ENCODE data around the gene CAMK2G.

DNA sequence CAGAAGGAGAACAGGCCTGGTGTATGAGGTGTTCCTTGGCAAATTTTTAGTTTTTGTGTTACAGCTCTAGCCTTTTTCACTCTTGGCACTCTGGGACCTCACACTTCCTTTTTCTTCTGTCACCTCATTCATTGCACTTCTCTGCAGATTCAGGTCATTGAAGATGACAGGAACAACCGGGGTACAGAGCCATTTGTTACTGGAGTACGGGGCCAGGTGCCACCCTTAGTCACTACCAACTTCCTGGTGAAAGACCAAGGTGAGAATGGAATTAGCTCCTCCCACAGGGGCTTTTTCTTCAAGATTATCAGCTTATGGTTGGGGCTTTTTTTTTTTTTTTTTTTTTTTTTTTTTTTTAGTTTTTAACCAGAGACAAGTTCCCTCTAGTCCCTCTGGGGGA, 111.0 kb downstream of the CAMK2G start:
- TF ChIP-seq, protein P1, sequence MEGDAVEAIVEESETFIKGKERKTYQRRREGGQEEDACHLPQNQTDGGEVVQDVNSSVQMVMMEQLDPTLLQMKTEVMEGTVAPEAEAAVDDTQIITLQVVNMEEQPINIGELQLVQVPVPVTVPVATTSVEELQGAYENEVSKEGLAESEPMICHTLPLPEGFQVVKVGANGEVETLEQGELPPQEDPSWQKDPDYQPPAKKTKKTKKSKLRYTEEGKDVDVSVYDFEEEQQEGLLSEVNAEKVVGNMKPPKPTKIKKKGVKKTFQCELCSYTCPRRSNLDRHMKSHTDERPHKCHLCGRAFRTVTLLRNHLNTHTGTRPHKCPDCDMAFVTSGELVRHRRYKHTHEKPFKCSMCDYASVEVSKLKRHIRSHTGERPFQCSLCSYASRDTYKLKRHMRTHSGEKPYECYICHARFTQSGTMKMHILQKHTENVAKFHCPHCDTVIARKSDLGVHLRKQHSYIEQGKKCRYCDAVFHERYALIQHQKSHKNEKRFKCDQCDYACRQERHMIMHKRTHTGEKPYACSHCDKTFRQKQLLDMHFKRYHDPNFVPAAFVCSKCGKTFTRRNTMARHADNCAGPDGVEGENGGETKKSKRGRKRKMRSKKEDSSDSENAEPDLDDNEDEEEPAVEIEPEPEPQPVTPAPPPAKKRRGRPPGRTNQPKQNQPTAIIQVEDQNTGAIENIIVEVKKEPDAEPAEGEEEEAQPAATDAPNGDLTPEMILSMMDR (IDR thresholded peaks at IDR 0.05): no peak
- TF ChIP-seq POLR2AphosphoS5 (IDR thresholded peaks at IDR 0.05; ENCODE audit: insufficient read depth in 1 of 2, low read depth in 1 of 2) (no peak), POLR2A (IDR thresholded peaks at IDR 0.05) (no peak)

Data from vagina (tissue), 2 donors.